ENCODE data around the gene CERS2. TPM values are rescaled to one million over a fixed set of nuclear protein-coding genes. Genes with fewer than 3 reads are reported as not detected.

CERS2 gene
- total RNA-seq, 3 donors from 2014 or later = 121 to 131 (median 128) TPM

- no peak for DNase-seq (ENCODE audit: low spot score in 2 of 2)
- Histone ChIP-seq H3K4me1 (peaks cover 0 to 18% of the 10 kb centered on the region in 2 donors), H3K4me3 (no peak overlapping the region), H3K27me3 (no peaks in the 10 kb centered on the region), H3K27ac (no peak overlapping the region), H3K9me3 (no peaks in the 10 kb centered on the region), H3K36me3 (no peaks in the 10 kb centered on the region)
- intact Hi-C loops (cut with DNase I; ENCODE audit: low total_unique reads) = no loop called here
- TF ChIP-seq POLR2AphosphoS5 (IDR thresholded peaks at IDR 0.05) (no peak), CTCF (IDR thresholded peaks at IDR 0.05) (no peak), POLR2A (IDR thresholded peaks at IDR 0.05) (no peak)
Observed at GRCh38 chr1:151010346-151010726, 35.7 kb upstream of the CERS2 start.

- no peak for TF ChIP-seq POLR2AphosphoS5 (IDR thresholded peaks at IDR 0.05)
- no peak for TF ChIP-seq POLR2A (IDR thresholded peaks at IDR 0.05)
- no peak for TF ChIP-seq CTCF (IDR thresholded peaks at IDR 0.05)
- Histone ChIP-seq H3K9me3 (no peaks in the 10 kb centered on the region), H3K4me3 (peak overlapping the region in 2 of 3 donors; percentile 66 to 83), H3K27me3 (no peaks in the 10 kb centered on the region), H3K4me1 (peaks cover 0 to 18% of the 10 kb centered on the region in 2 donors), H3K36me3 (no peaks in the 10 kb centered on the region), H3K27ac (peak overlapping the region in 1 of 2 donors; percentile 94)
- intact Hi-C loops (cut with DNase I; ENCODE audit: low total_unique reads) = no loop called here
- no peak for DNase-seq (ENCODE audit: low spot score in 2 of 2)
Observed at GRCh38 chr1:151009674-151010345, 35.2 kb upstream of the CERS2 start.

- Histone ChIP-seq H3K9me3 (no peaks in the 10 kb centered on the region), H3K36me3 (no peaks in the 10 kb centered on the region), H3K4me3 (peak overlapping the region; percentile 60 to 83 (median 66)), H3K27me3 (no peaks in the 10 kb centered on the region), H3K4me1 (peaks cover 0 to 19% of the 10 kb centered on the region in 2 donors), H3K27ac (peak overlapping the region; percentile 94 to 96)
- intact Hi-C loops (cut with DNase I; ENCODE audit: low total_unique reads) = no loop called here
- no peak for DNase-seq (ENCODE audit: low spot score in 2 of 2)
- no peak for TF ChIP-seq POLR2AphosphoS5 (IDR thresholded peaks at IDR 0.05)
- no peak for TF ChIP-seq POLR2A (IDR thresholded peaks at IDR 0.05)
- TF ChIP-seq CTCF (IDR thresholded peaks at IDR 0.05) = no peak
Observed at GRCh38 chr1:151009206-151009587, 34.6 kb upstream of the CERS2 start.

- Histone ChIP-seq H3K4me1 (peaks cover 0 to 25% of the 10 kb centered on the region in 2 donors), H3K36me3 (no peaks in the 10 kb centered on the region), H3K9me3 (no peaks in the 10 kb centered on the region), H3K27ac (peak within 1 kb of the TSS; percentile 94 to 96), H3K27me3 (no peaks in the 10 kb centered on the region), H3K4me3 (peak within 1 kb of the TSS; percentile 60 to 83 (median 66))
- intact Hi-C loops (cut with DNase I; ENCODE audit: low total_unique reads) = no loop called here
- peak; percentile 66 for TF ChIP-seq POLR2A (IDR thresholded peaks at IDR 0.05)
- TF ChIP-seq POLR2AphosphoS5 (IDR thresholded peaks at IDR 0.05) = peak; percentile 73 to 86 (median 83)
- TF ChIP-seq CTCF (IDR thresholded peaks at IDR 0.05) = peak in 1 of 3 donors; percentile 8
- peak; percentile 93 to 96 for DNase-seq (ENCODE audit: low spot score in 2 of 2)
Observed at GRCh38 chr1:151008244-151009205, 33.9 kb upstream of the CERS2 start, which contains the start of gene PRUNE1. PRUNE1 (plus strand) TSS chr1:151008449; CDS start chr1:151008633, 184 bp downstream.
